Measurements from ENCODE around the gene ST6GAL1.
"Not testable (repeated sequence)": the region's sequence is repeated elsewhere in the genome, so short reads cannot be mapped to it uniquely, and the experiment has no call there.

ST6GAL1 gene

GRCh38 chr3:186896006-186896405 lies 34.3 kb upstream of the ST6GAL1 start:
- Histone ChIP-seq H3K27me3 (ENCODE audit: control insufficient read depth, insufficient read depth, low read length) (no peaks in the 10 kb centered on the region), H3K4me3 (ENCODE audit: low read length) (no peak overlapping the region), H3K9me3 (ENCODE audit: control insufficient read depth, low read length) (no peaks in the 10 kb centered on the region), H3K9ac (ENCODE audit: low read length) (no peak overlapping the region), H3K36me3 (ENCODE audit: control insufficient read depth, insufficient read depth, low read length) (no peaks in the 10 kb centered on the region), H3K4me1 (ENCODE audit: control insufficient read depth, insufficient read depth, low read length) (peaks cover under 1% of the 10 kb centered on the region)

GRCh38 chr3:186896875-186897274 lies 33.5 kb upstream of the ST6GAL1 start:
- peaks cover 6% of the 10 kb centered on the region for H3K4me1 ChIP-seq (ENCODE audit: control insufficient read depth, insufficient read depth, low read length)
- no peak overlapping the region for H3K4me3 ChIP-seq (ENCODE audit: low read length)
- no peaks in the 10 kb centered on the region for H3K9me3 ChIP-seq (ENCODE audit: control insufficient read depth, low read length)
- H3K9ac ChIP-seq (ENCODE audit: low read length) = no peak overlapping the region
- no peaks in the 10 kb centered on the region for H3K36me3 ChIP-seq (ENCODE audit: control insufficient read depth, insufficient read depth, low read length)
- H3K27me3 ChIP-seq (ENCODE audit: control insufficient read depth, insufficient read depth, low read length) = no peaks in the 10 kb centered on the region

DNA sequence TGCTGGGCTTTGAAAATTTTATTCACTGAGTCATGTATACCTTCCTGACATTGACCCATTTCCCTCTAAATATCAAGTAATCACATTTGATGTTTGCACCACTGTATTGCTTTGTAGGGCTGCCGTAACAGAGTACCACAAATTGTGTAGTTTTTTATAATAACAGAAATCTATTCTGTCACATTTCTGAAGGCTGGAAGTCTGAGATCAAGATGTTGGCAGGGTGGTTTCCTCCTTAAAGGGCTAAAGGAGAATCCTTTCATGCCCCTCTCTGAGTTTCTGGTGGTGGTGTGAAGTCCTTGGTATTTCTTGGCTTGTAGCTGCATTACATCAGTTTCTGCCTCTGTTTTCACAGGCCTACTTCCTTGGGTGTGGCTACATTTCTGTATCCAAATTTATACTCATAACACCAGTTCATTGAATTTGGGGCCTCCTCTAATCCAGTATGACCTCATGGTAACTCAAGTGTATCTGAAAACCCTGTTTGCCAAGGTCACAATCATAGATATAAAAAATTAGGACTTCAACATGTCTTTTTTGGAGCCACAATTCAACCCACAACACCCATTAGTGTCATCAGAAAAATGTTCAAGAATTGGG lies 29.1 kb upstream of the ST6GAL1 start:
- no peaks in the 10 kb centered on the region for H3K27me3 ChIP-seq (ENCODE audit: control insufficient read depth, insufficient read depth, low read length)
- no peaks in the 10 kb centered on the region for H3K9me3 ChIP-seq (ENCODE audit: control insufficient read depth, low read length)
- peaks cover 6% of the 10 kb centered on the region for H3K4me1 ChIP-seq (ENCODE audit: control insufficient read depth, insufficient read depth, low read length)
- H3K4me3 ChIP-seq (ENCODE audit: low read length) = no peak overlapping the region
- no peaks in the 10 kb centered on the region for H3K36me3 ChIP-seq (ENCODE audit: control insufficient read depth, insufficient read depth, low read length)
- no peak overlapping the region for H3K9ac ChIP-seq (ENCODE audit: low read length)

GRCh38 chr3:186902154-186902553 lies 28.2 kb upstream of the ST6GAL1 start:
- no peaks in the 10 kb centered on the region for H3K36me3 ChIP-seq (ENCODE audit: control insufficient read depth, insufficient read depth, low read length)
- H3K27me3 ChIP-seq (ENCODE audit: control insufficient read depth, insufficient read depth, low read length) = no peaks in the 10 kb centered on the region
- H3K9ac ChIP-seq (ENCODE audit: low read length) = no peak overlapping the region
- H3K4me3 ChIP-seq (ENCODE audit: low read length) = no peak overlapping the region
- H3K9me3 ChIP-seq (ENCODE audit: control insufficient read depth, low read length) = no peaks in the 10 kb centered on the region
- peaks cover 6% of the 10 kb centered on the region for H3K4me1 ChIP-seq (ENCODE audit: control insufficient read depth, insufficient read depth, low read length)

DNA sequence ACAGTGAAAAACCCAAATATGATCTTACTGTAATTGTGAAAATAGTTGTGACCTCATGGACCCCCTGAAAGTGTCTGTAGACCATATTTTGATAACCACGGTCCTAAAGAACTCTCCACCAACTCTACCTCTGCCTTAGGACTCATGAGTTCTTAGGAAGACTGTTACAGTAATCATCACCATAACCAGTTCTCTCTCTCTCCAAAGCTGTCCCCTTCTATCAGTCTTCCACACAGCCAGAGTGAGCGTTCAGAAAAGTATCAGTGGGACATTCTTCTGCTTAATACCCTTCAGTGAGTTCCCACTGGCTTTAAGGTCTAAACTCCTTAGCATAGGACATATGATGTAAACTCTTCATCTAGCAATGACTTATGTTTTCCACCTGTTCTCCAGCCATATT lies 27.6 kb upstream of the ST6GAL1 start:
- Histone ChIP-seq H3K27me3 (ENCODE audit: control insufficient read depth, insufficient read depth, low read length) (no peaks in the 10 kb centered on the region), H3K4me3 (ENCODE audit: low read length) (no peak overlapping the region), H3K9me3 (ENCODE audit: control insufficient read depth, low read length) (no peaks in the 10 kb centered on the region), H3K36me3 (ENCODE audit: control insufficient read depth, insufficient read depth, low read length) (no peaks in the 10 kb centered on the region), H3K4me1 (ENCODE audit: control insufficient read depth, insufficient read depth, low read length) (peaks cover 6% of the 10 kb centered on the region), H3K9ac (ENCODE audit: low read length) (no peak overlapping the region)

DNA sequence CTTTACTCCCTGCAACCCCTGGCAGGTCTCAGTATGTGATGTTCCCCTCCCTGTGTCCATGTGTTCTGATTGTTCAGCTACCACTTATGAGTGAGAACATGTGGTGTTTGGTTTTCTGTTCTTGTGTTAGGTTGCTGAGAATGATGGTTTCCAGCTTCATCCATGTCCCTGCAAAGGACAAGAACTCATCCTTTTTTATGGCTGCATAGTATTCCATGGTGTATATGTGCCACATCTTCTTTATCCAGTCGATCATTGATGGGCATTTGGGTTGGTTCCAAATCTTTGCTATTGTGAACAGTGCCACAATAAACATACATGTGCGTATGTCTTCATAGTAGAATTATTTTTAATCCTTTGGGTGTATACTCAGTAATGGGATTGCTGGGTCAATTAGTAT lies 26.6 kb upstream of the ST6GAL1 start:
- not testable (repeated sequence) for H3K36me3 ChIP-seq (ENCODE audit: control insufficient read depth, insufficient read depth, low read length); H3K9ac ChIP-seq (ENCODE audit: low read length); H3K4me3 ChIP-seq (ENCODE audit: low read length); H3K27me3 ChIP-seq (ENCODE audit: control insufficient read depth, insufficient read depth, low read length); H3K4me1 ChIP-seq (ENCODE audit: control insufficient read depth, insufficient read depth, low read length); H3K9me3 ChIP-seq (ENCODE audit: control insufficient read depth, low read length)

DNA sequence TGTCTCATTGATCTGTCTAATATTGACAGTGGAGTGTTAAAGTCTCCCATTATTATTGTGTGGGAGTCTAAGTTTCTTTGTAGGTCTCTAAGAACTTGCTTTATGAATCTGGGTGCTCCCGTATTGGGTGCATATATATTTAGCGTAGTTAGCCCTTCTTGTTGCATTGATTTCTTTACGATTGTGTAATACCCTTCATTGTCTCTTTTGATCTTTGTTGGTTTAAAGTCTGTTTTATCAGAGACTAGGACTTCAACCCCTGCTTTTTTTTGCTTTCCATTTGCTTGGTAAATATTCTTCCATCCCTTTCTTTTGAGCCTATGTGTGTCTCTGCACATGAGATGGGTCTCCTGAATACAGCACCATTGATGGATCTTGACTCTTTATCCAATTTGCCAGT lies 23.3 kb upstream of the ST6GAL1 start:
- H3K4me3 ChIP-seq (ENCODE audit: low read length); H3K4me1 ChIP-seq (ENCODE audit: control insufficient read depth, insufficient read depth, low read length); H3K36me3 ChIP-seq (ENCODE audit: control insufficient read depth, insufficient read depth, low read length); H3K27me3 ChIP-seq (ENCODE audit: control insufficient read depth, insufficient read depth, low read length); H3K9ac ChIP-seq (ENCODE audit: low read length); H3K9me3 ChIP-seq (ENCODE audit: control insufficient read depth, low read length): not testable (repeated sequence)

DNA sequence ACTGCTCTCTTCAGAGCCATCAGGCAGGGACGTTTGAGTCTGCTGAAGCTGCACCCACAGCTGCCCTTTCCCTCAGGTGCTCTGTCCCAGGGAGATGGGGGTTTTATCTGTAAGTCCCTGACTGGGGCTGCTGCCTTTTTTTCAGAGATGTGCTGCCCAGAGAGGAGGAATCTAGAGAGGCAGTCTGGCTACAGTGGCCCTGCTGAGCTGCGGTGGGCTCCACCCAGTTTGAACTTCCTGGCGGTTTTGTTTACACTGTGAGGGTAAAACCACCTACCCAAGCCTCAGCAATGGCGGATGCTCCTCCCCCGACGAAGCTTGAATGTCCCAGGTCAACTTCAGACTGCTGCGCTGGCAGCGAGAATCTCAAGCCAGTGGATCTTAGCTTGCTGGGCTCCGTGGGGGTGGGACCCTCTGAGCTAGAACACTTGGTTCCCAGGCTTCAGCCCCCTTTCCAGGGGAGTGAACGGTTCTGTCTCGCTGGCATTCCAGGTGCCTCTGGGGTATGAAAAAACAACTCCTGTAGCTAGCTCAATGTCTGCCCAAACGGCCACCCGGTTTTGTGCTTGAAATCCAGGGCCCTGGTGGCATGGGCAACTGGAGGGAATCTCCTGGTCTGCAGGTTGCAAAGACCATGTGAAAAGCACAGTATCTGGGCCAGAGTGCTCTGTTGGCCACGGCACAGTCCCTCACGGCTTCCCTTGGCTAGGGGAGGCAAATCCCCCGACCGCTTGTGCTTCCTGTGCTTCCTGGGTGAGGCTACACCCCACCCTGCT lies 21.1 kb upstream of the ST6GAL1 start:
- no peaks in the 10 kb centered on the region for H3K4me1 ChIP-seq (ENCODE audit: control insufficient read depth, insufficient read depth, low read length)
- H3K27me3 ChIP-seq (ENCODE audit: control insufficient read depth, insufficient read depth, low read length) = no peaks in the 10 kb centered on the region
- no peak overlapping the region for H3K9ac ChIP-seq (ENCODE audit: low read length)
- no peaks in the 10 kb centered on the region for H3K36me3 ChIP-seq (ENCODE audit: control insufficient read depth, insufficient read depth, low read length)
- H3K4me3 ChIP-seq (ENCODE audit: low read length) = no peak overlapping the region
- no peaks in the 10 kb centered on the region for H3K9me3 ChIP-seq (ENCODE audit: control insufficient read depth, low read length)

- Histone ChIP-seq H3K4me1 (ENCODE audit: control insufficient read depth, insufficient read depth, low read length) (no peaks in the 10 kb centered on the region), H3K36me3 (ENCODE audit: control insufficient read depth, insufficient read depth, low read length) (no peaks in the 10 kb centered on the region), H3K27me3 (ENCODE audit: control insufficient read depth, insufficient read depth, low read length) (no peaks in the 10 kb centered on the region), H3K4me3 (ENCODE audit: low read length) (no peak overlapping the region), H3K9ac (ENCODE audit: low read length) (no peak overlapping the region), H3K9me3 (ENCODE audit: control insufficient read depth, low read length) (no peaks in the 10 kb centered on the region)
Observed at GRCh38 chr3:186915806-186916796, 14.2 kb upstream of the ST6GAL1 start.

- no peaks in the 10 kb centered on the region for H3K36me3 ChIP-seq (ENCODE audit: control insufficient read depth, insufficient read depth, low read length)
- no peaks in the 10 kb centered on the region for H3K9me3 ChIP-seq (ENCODE audit: control insufficient read depth, low read length)
- no peaks in the 10 kb centered on the region for H3K27me3 ChIP-seq (ENCODE audit: control insufficient read depth, insufficient read depth, low read length)
- H3K4me3 ChIP-seq (ENCODE audit: low read length) = no peak overlapping the region
- no peaks in the 10 kb centered on the region for H3K4me1 ChIP-seq (ENCODE audit: control insufficient read depth, insufficient read depth, low read length)
- no peak overlapping the region for H3K9ac ChIP-seq (ENCODE audit: low read length)
Observed at GRCh38 chr3:186917512-186918312, 12.6 kb upstream of the ST6GAL1 start.

DNA sequence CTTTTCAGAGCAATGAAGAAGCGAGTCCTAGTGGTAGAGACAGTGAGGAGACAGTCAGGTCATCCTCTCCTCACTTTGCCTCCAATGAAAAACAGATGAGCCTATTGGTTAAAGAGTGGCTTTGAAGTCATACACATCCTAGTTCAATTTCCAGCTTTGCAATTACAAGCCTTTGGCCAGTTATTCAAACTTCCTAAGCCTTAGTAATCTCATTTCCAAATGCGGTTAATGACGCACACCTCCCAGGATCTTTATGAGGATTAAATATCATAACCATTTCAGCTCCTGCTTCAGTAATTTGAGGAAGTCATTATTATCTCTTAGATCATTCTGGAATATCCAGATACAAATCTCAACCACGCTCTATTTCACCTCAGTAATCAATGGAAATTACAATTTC lies 10.0 kb upstream of the ST6GAL1 start:
- H3K9ac ChIP-seq (ENCODE audit: low read length) = no peak overlapping the region
- no peak overlapping the region for H3K4me3 ChIP-seq (ENCODE audit: low read length)

More for the DNA sequence above, 10.0 kb upstream of the ST6GAL1 start:
- Histone ChIP-seq H3K4me1 (ENCODE audit: control insufficient read depth, insufficient read depth, low read length) (no peaks in the 10 kb centered on the region), H3K36me3 (ENCODE audit: control insufficient read depth, insufficient read depth, low read length) (no peaks in the 10 kb centered on the region), H3K9me3 (ENCODE audit: control insufficient read depth, low read length) (no peaks in the 10 kb centered on the region), H3K27me3 (ENCODE audit: control insufficient read depth, insufficient read depth, low read length) (no peaks in the 10 kb centered on the region)

Measured in mucosa of stomach (tissue), 1 donor.